HCT116 (cell line): ENCODE measurements around the gene CDK14. TPM values are rescaled to one million over a fixed set of nuclear protein-coding genes. Genes with fewer than 3 reads are reported as not detected.

Experiments
- ATAC-seq: fragments of 200-7000 bp; cut with Tn5 transposase; 2 replicates; pipeline ENCODE4 v1.9.1; 2020; ENCODE audit warnings: mild to moderate bottlenecking, moderate library complexity
- BruUV-seq: library from RNA; stranded (reverse); fragments of 400-500 nt; replicated peaks from 2 replicates; lab custom pipeline; 2021; lab: Mats Ljungman, UMichigan
- CTCF ChIA-PET: fragments of 300-600 bp; sonication (Branson Sonifier 250); formaldehyde crosslinking; loops from one replicate; lab custom pipeline; 2021; ENCODE audit warnings: antibody characterized with exemption; lab: Charles Lee
- POLR2A ChIA-PET: fragments of 300-600, 350-600 bp; sonication (Branson Sonifier 250); formaldehyde crosslinking; loops from one replicate; lab custom pipeline; 2021; ENCODE audit warnings: antibody characterized with exemption; lab: Charles Lee
- RAD21 ChIA-PET, 2 experiments: fragments of 300-600 bp; sonication (Branson Sonifier 250); formaldehyde crosslinking; loops; one replicate each; lab custom pipeline; 2023; ENCODE audit warnings: low total read pairs in 2 of 2; ENCODE audit not compliant: uncharacterized antibody in 2 of 2, unreplicated experiment in 2 of 2, low non-redundant PET in 1 of 2; lab: Charles Lee
- DNase-seq: peaks from one replicate; pipeline ENCODE4 v3.0.0-alpha.2; 2010; ENCODE audit warnings: low read depth, low spot score
- H2AFZ ChIP-seq: fragments of 200-600 bp; shearing (Covaris generic), sonication (generic); 2 replicates; pipeline ENCODE4 v1.6.1; 2017; ENCODE audit warnings: low read depth, mixed run types, mixed read lengths, antibody characterized with exemption, low read length; ENCODE audit not compliant: poor library complexity, severe bottlenecking
- H3K27ac ChIP-seq: 2 replicates; pipeline ENCODE4 v1.5.1; 2012; ENCODE audit warnings: low read depth, low read length
- H3K27me3 ChIP-seq: fragments of 200-600 bp; sonication (generic); 2 replicates; pipeline ENCODE4 v1.6.1; 2016; ENCODE audit warnings: mixed run types, low read length, mixed read lengths; ENCODE audit not compliant: insufficient read depth
- H3K36me3 ChIP-seq, 2 experiments: fragments of 200-500 bp in 1 of 2; fragments of 200-600 bp in 1 of 2; sonication (Bioruptor generic) in 1 of 2; sonication (generic) in 1 of 2; 2 replicates each; pipeline versions ENCODE4 v1.5.1 to v1.6.1; 2014 to 2016; ENCODE audit warnings: low read length in 2 of 2, inconsistent platforms in 1 of 2, mixed read lengths in 1 of 2, mixed run types in 1 of 2; ENCODE audit not compliant: insufficient read depth in 2 of 2, control insufficient read depth in 1 of 2
- H3K4me1 ChIP-seq, 2 experiments: fragments of 200-600 bp in 1 of 2; sonication (generic) in 1 of 2; 2 replicates each; pipeline versions ENCODE4 v1.5.1 to v1.6.1; 2012 to 2017; ENCODE audit warnings: low read length in 2 of 2, inconsistent platforms in 1 of 2, mild to moderate bottlenecking in 1 of 2, mixed read lengths in 1 of 2, mixed run types in 1 of 2, moderate library complexity in 1 of 2; ENCODE audit not compliant: insufficient read depth in 2 of 2, control insufficient read depth in 1 of 2
- H3K4me2 ChIP-seq: fragments of 200-600 bp; sonication (generic); 2 replicates; pipeline ENCODE4 v1.6.1; 2017; ENCODE audit warnings: mixed run types, low read length, mixed read lengths
- H3K4me3 ChIP-seq, 2 experiments: fragments of 200-600 bp in 1 of 2; sonication (generic) in 1 of 2; replicated peaks in 1 of 2; 2 replicates each; pipeline ENCODE4 v1.5.1; 2011 to 2016; ENCODE audit warnings: low read length in 2 of 2, control low read depth in 1 of 2, low read depth in 1 of 2, mild to moderate bottlenecking in 1 of 2, mixed read lengths in 1 of 2, mixed run types in 1 of 2
- H3K79me2 ChIP-seq: fragments of 200-600 bp; sonication (generic); 2 replicates; pipeline ENCODE4 v1.6.1; 2017; ENCODE audit warnings: mild to moderate bottlenecking, mixed run types, low read length, moderate library complexity, mixed read lengths; ENCODE audit not compliant: insufficient read depth
- H3K9ac ChIP-seq: fragments of 200-600 bp; sonication (generic); 2 replicates; pipeline ENCODE4 v1.6.1; 2016; ENCODE audit warnings: low read length, mixed read lengths
- H3K9me2 ChIP-seq: fragments of 200-600 bp; sonication (generic), shearing (Covaris generic); 2 replicates; pipeline ENCODE4 v1.6.1; 2017; ENCODE audit warnings: mixed run types, mild to moderate bottlenecking, moderate library complexity; ENCODE audit not compliant: insufficient read depth
- H3K9me3 ChIP-seq, 2 experiments: fragments of 200-500 bp in 1 of 2; fragments of 200-600 bp in 1 of 2; sonication (Bioruptor generic) in 1 of 2; sonication (generic) in 1 of 2; 2 replicates each; pipeline ENCODE4 v1.6.1; 2014 to 2017; ENCODE audit warnings: low read length in 2 of 2, mixed read lengths in 2 of 2, inconsistent platforms in 1 of 2, low read depth in 1 of 2, mild to moderate bottlenecking in 1 of 2, mixed run types in 1 of 2, moderate library complexity in 1 of 2; ENCODE audit not compliant: control insufficient read depth in 1 of 2, insufficient read depth in 1 of 2
- H4K20me1 ChIP-seq: fragments of 200-600 bp; sonication (generic), shearing (Covaris generic); 2 replicates; pipeline ENCODE4 v1.6.1; 2017; ENCODE audit warnings: mixed run types, mild to moderate bottlenecking, moderate library complexity; ENCODE audit not compliant: insufficient read depth
- CBX3 ChIP-seq: IDR thresholded peaks from 2 replicates; pipeline ENCODE4 v1.6.1; 2012; ENCODE audit warnings: low read depth
- CEBPB ChIP-seq: IDR thresholded peaks from 2 replicates; pipeline ENCODE4 v1.6.1; 2012; ENCODE audit warnings: low read depth
- CTCF ChIP-seq, 3 experiments: fragments of 200-600 bp in 1 of 3; sonication (generic) in 1 of 3; IDR thresholded peaks in 2 of 3; conservative IDR thresholded peaks in 1 of 3; 2 replicates each; pipeline ENCODE4 v1.5.1; 2012 to 2017; ENCODE audit warnings: low read depth in 2 of 3, low read length in 2 of 3, antibody characterized with exemption in 1 of 3, borderline replicate concordance in 1 of 3, control low read depth in 1 of 3, mild to moderate bottlenecking in 1 of 3, mixed read lengths in 1 of 3, mixed run types in 1 of 3, moderate library complexity in 1 of 3; ENCODE audit not compliant: insufficient read depth in 1 of 3
- EGR1 ChIP-seq: IDR thresholded peaks from 2 replicates; pipeline ENCODE4 v1.6.1; 2012; ENCODE audit warnings: low read depth
- EZH2 ChIP-seq: fragments of 200-600 bp; sonication (generic); IDR thresholded peaks from 2 replicates; pipeline ENCODE4 v1.6.1; 2017; ENCODE audit warnings: antibody characterized with exemption, mixed run types
- JUND ChIP-seq: IDR thresholded peaks from 2 replicates; pipeline ENCODE4 v1.6.1; 2012
- POLR2A ChIP-seq: IDR thresholded peaks from 2 replicates; pipeline ENCODE4 v1.7.0; 2011; ENCODE audit warnings: borderline replicate concordance; ENCODE audit not compliant: insufficient read depth, insufficient read length; ENCODE audit errors: extremely low read depth
- REST ChIP-seq: IDR thresholded peaks from 2 replicates; pipeline ENCODE4 v1.6.1; 2012; ENCODE audit warnings: low read depth
- SP1 ChIP-seq: IDR thresholded peaks from 2 replicates; pipeline ENCODE4 v1.6.1; 2012; ENCODE audit warnings: low read depth
- TCF7L2 ChIP-seq: IDR thresholded peaks from 2 replicates; pipeline ENCODE4 v1.7.0; 2011; ENCODE audit warnings: borderline replicate concordance, inconsistent platforms; ENCODE audit not compliant: insufficient read depth, insufficient read length; ENCODE audit errors: extremely low read depth
- intact Hi-C: fragments of 100-400 bp; cut with micrococcal nuclease; formaldehyde crosslinking; loops from 2 replicates; pipeline ENCODE4 v1.10.0; 2022
- total RNA-seq: library from RNA; stranded (reverse); gene quantifications from one replicate; pipeline ENCODE4 v1.2.1, GENCODE V29; 2021; ENCODE audit not compliant: unreplicated experiment

The CDK14 gene
- total RNA-seq, 1 experiment from 2014 or later: 10.2 TPM

- Histone ChIP-seq H3K4me3 (no peak overlapping the region), H3K27ac (no peak overlapping the region), H3K9me3 (no peaks in the 10 kb centered on the region), H3K79me2 (no peaks in the 10 kb centered on the region), H3K4me1 (no peaks in the 10 kb centered on the region), H3K4me2 (no peak overlapping the region), H3K36me3 (no peaks in the 10 kb centered on the region), H2AFZ (no peak overlapping the region), H4K20me1 (no peaks in the 10 kb centered on the region), H3K9ac (no peak overlapping the region), H3K9me2 (no peaks in the 10 kb centered on the region), H3K27me3 (no peaks in the 10 kb centered on the region)
- CTCF ChIA-PET: no interaction called here
- POLR2A ChIA-PET: no interaction called here
- no peak for DNase-seq
- RAD21 ChIA-PET: no interaction called here
- no TSS peak for BruUV-seq
- no peak for TF ChIP-seq POLR2A
- no peak for TF ChIP-seq REST
- no peak for TF ChIP-seq JUND
- no peak for TF ChIP-seq EGR1
- no peak for TF ChIP-seq CTCF (IDR thresholded peaks at IDR 0.05 in 2 of 3, conservative IDR thresholded peaks at IDR 0.05 in 1 of 3; ENCODE audit: borderline replicate concordance in 1 of 3, insufficient read depth in 1 of 3, low read depth in 2 of 3, low read length in 2 of 3)
- no peak for TF ChIP-seq CEBPB
- no peak for TF ChIP-seq TCF7L2
- TF ChIP-seq SP1: no peak
- no peak for TF ChIP-seq EZH2
- TF ChIP-seq CBX3: no peak
- TF ChIP-seq, all 23 proteins: peak for 0
- intact Hi-C loops: no loop called here
- ATAC-seq: no peak
Observed at GRCh38 chr7:91051966-91052365, 455.8 kb downstream of the CDK14 start.
